Measurements from ENCODE around the gene GRB7.

DNA sequence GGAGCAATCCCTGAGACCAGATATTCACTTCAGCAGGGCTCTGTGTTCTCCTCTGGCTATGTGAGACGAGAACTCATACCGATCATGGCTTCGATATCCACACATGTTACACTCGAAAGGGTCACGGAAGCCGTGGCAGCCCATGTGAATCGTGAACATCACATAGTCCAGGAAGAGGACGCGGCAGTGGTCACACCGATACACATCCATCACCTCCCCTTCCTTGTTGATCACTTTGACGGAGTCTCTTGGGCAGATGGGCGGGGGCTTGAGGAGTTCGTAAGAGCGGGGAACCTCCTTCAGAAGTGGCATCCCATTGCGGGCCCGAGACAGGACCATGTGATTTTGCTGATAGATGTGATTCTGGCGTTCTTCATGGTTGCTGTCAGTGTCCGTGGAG is 28.0 kb downstream of the GRB7 start:
- TF ChIP-seq, protein P1, sequence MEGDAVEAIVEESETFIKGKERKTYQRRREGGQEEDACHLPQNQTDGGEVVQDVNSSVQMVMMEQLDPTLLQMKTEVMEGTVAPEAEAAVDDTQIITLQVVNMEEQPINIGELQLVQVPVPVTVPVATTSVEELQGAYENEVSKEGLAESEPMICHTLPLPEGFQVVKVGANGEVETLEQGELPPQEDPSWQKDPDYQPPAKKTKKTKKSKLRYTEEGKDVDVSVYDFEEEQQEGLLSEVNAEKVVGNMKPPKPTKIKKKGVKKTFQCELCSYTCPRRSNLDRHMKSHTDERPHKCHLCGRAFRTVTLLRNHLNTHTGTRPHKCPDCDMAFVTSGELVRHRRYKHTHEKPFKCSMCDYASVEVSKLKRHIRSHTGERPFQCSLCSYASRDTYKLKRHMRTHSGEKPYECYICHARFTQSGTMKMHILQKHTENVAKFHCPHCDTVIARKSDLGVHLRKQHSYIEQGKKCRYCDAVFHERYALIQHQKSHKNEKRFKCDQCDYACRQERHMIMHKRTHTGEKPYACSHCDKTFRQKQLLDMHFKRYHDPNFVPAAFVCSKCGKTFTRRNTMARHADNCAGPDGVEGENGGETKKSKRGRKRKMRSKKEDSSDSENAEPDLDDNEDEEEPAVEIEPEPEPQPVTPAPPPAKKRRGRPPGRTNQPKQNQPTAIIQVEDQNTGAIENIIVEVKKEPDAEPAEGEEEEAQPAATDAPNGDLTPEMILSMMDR (IDR thresholded peaks at IDR 0.05): no peak
- TF ChIP-seq POLR2A (IDR thresholded peaks at IDR 0.05) (no peak), POLR2AphosphoS5 (IDR thresholded peaks at IDR 0.05) (no peak)
